Measurements from ENCODE around the gene RBBP8NL.

Gene RBBP8NL

GRCh38 chr20:62424249-62425107 lies 2.9 kb downstream of the RBBP8NL start:
- no peak overlapping the region for H2AK5ac ChIP-seq (ENCODE audit: low read length)
- H3K9me3 ChIP-seq (ENCODE audit: insufficient read depth, low read depth, low read length) = peaks cover 9% of the 10 kb centered on the region
- H3K36me3 ChIP-seq (ENCODE audit: control insufficient read depth in 1 of 2, insufficient read depth in 2 of 2, low read length in 2 of 2) = peaks cover 1 to 4% of the 10 kb centered on the region in 2 experiments
- no peak overlapping the region for H4K8ac ChIP-seq (ENCODE audit: low read depth, low read length)
- H3K23ac ChIP-seq (ENCODE audit: low read length) = no peak overlapping the region
- no peak overlapping the region for H4K12ac ChIP-seq (ENCODE audit: low read depth, low read length)
- H3K4ac ChIP-seq (ENCODE audit: low read depth, low read length) = no peak overlapping the region
- peaks cover 48 to 57% of the 10 kb centered on the region in 2 experiments for H3K4me1 ChIP-seq (ENCODE audit: control insufficient read depth in 1 of 2, insufficient read depth in 2 of 2, low read length in 2 of 2)
- H4K91ac ChIP-seq (ENCODE audit: low read depth, low read length) = peak overlapping the region; percentile 18
- H3K4me3 ChIP-seq (ENCODE audit: low read depth, low read length) = no peak overlapping the region
- WGBS (ENCODE audit: extremely low coverage, insufficient coverage, insufficient read length) = no CpG with 5 or more reads among the region's 23 CpGs
- DNase-seq = no peak
- H3K79me2 ChIP-seq (ENCODE audit: control insufficient read depth, insufficient read depth, low read length, poor library complexity) = peaks cover 13% of the 10 kb centered on the region
- no peak overlapping the region for H2AFZ ChIP-seq (ENCODE audit: insufficient read depth, low read length, poor library complexity)
- H2BK5ac ChIP-seq (ENCODE audit: low read depth, low read length, poor library complexity) = no peak overlapping the region
- no peak overlapping the region for H3K9ac ChIP-seq (ENCODE audit: low read length)
- no peak overlapping the region for H2BK12ac ChIP-seq (ENCODE audit: low read length)
- H3K27me3 ChIP-seq (ENCODE audit: insufficient read depth, low read length) = no peaks in the 10 kb centered on the region
- H3K14ac ChIP-seq (ENCODE audit: low read length) = no peak overlapping the region
- H3K79me1 ChIP-seq (ENCODE audit: low read length) = peaks cover 19% of the 10 kb centered on the region
- no peak overlapping the region for H3K27ac ChIP-seq (ENCODE audit: low read depth, low read length)
- H2BK120ac ChIP-seq (ENCODE audit: insufficient read depth, low read length, poor library complexity) = no peak overlapping the region
- H3K4me2 ChIP-seq (ENCODE audit: low read length) = no peak overlapping the region
- H3K18ac ChIP-seq (ENCODE audit: low read length) = peak overlapping the region; percentile 12

DNA sequence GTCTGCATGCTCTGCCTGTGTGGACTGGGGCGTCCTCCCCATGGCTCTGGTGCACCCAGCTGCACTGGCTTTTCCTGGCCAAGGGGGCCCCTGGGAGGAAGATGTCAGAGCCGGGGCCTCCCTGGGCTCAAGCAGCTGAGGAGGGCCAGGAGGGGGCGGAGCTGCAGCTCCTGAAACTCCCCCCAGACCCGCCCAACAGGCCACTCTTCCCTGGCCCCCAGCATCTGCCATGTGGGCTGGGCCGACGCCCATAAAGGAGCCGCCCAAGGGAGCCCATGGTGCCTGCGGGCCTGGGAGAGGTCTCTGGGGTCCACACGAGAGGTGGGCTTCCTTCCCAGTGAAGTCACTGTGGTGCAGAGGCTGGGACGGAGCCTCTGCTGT lies 4.0 kb downstream of the RBBP8NL start:
- H2BK12ac ChIP-seq (ENCODE audit: low read length) = no peak overlapping the region
- H2AFZ ChIP-seq (ENCODE audit: insufficient read depth, low read length, poor library complexity) = no peak overlapping the region
- peaks cover 11% of the 10 kb centered on the region for H3K79me1 ChIP-seq (ENCODE audit: low read length)
- DNase-seq = no peak
- no peak overlapping the region for H4K12ac ChIP-seq (ENCODE audit: low read depth, low read length)
- peaks cover 7% of the 10 kb centered on the region for H3K9me3 ChIP-seq (ENCODE audit: insufficient read depth, low read depth, low read length)
- WGBS (ENCODE audit: extremely low coverage, insufficient coverage, insufficient read length) = no CpG with 5 or more reads among the region's 10 CpGs
- no peak overlapping the region for H3K18ac ChIP-seq (ENCODE audit: low read length)
- H3K4me1 ChIP-seq (ENCODE audit: control insufficient read depth in 1 of 2, insufficient read depth in 2 of 2, low read length in 2 of 2) = peaks cover 41 to 49% of the 10 kb centered on the region in 2 experiments
- peaks cover 4 to 5% of the 10 kb centered on the region in 2 experiments for H3K36me3 ChIP-seq (ENCODE audit: control insufficient read depth in 1 of 2, insufficient read depth in 2 of 2, low read length in 2 of 2)
- H4K8ac ChIP-seq (ENCODE audit: low read depth, low read length) = no peak overlapping the region
- no peak overlapping the region for H2BK5ac ChIP-seq (ENCODE audit: low read depth, low read length, poor library complexity)
- H3K14ac ChIP-seq (ENCODE audit: low read length) = no peak overlapping the region
- no peak overlapping the region for H2AK5ac ChIP-seq (ENCODE audit: low read length)
- H3K27me3 ChIP-seq (ENCODE audit: insufficient read depth, low read length) = no peaks in the 10 kb centered on the region
- H3K4ac ChIP-seq (ENCODE audit: low read depth, low read length) = no peak overlapping the region
- H3K79me2 ChIP-seq (ENCODE audit: control insufficient read depth, insufficient read depth, low read length, poor library complexity) = peaks cover 10% of the 10 kb centered on the region
- H3K27ac ChIP-seq (ENCODE audit: low read depth, low read length) = no peak overlapping the region
- H3K4me3 ChIP-seq (ENCODE audit: low read depth, low read length) = no peak overlapping the region
- H3K23ac ChIP-seq (ENCODE audit: low read length) = no peak overlapping the region
- H3K4me2 ChIP-seq (ENCODE audit: low read length) = no peak overlapping the region
- H3K9ac ChIP-seq (ENCODE audit: low read length) = no peak overlapping the region
- H4K91ac ChIP-seq (ENCODE audit: low read depth, low read length) = no peak overlapping the region
- no peak overlapping the region for H2BK120ac ChIP-seq (ENCODE audit: insufficient read depth, low read length, poor library complexity)

- no peak overlapping the region for H3K9ac ChIP-seq (ENCODE audit: low read length)
- H3K4me1 ChIP-seq (ENCODE audit: control insufficient read depth in 1 of 2, insufficient read depth in 2 of 2, low read length in 2 of 2) = peaks cover 36 to 44% of the 10 kb centered on the region in 2 experiments
- no peak overlapping the region for H2AK5ac ChIP-seq (ENCODE audit: low read length)
- H4K12ac ChIP-seq (ENCODE audit: low read depth, low read length) = no peak overlapping the region
- H2BK120ac ChIP-seq (ENCODE audit: insufficient read depth, low read length, poor library complexity) = no peak overlapping the region
- no peak overlapping the region for H2BK12ac ChIP-seq (ENCODE audit: low read length)
- peaks cover 6% of the 10 kb centered on the region for H3K79me1 ChIP-seq (ENCODE audit: low read length)
- peaks cover 4 to 5% of the 10 kb centered on the region in 2 experiments for H3K36me3 ChIP-seq (ENCODE audit: control insufficient read depth in 1 of 2, insufficient read depth in 2 of 2, low read length in 2 of 2)
- H3K4me3 ChIP-seq (ENCODE audit: low read depth, low read length) = no peak overlapping the region
- no peak overlapping the region for H3K18ac ChIP-seq (ENCODE audit: low read length)
- no peak overlapping the region for H3K23ac ChIP-seq (ENCODE audit: low read length)
- no peak overlapping the region for H2BK5ac ChIP-seq (ENCODE audit: low read depth, low read length, poor library complexity)
- no CpG with 5 or more reads among the region's 20 CpGs for WGBS (ENCODE audit: extremely low coverage, insufficient coverage, insufficient read length)
- peaks cover 7% of the 10 kb centered on the region for H3K79me2 ChIP-seq (ENCODE audit: control insufficient read depth, insufficient read depth, low read length, poor library complexity)
- H3K14ac ChIP-seq (ENCODE audit: low read length) = no peak overlapping the region
- H3K4me2 ChIP-seq (ENCODE audit: low read length) = no peak overlapping the region
- H4K8ac ChIP-seq (ENCODE audit: low read depth, low read length) = no peak overlapping the region
- peaks cover 7% of the 10 kb centered on the region for H3K9me3 ChIP-seq (ENCODE audit: insufficient read depth, low read depth, low read length)
- no peak for DNase-seq
- no peak overlapping the region for H3K4ac ChIP-seq (ENCODE audit: low read depth, low read length)
- H3K27me3 ChIP-seq (ENCODE audit: insufficient read depth, low read length) = no peaks in the 10 kb centered on the region
- no peak overlapping the region for H2AFZ ChIP-seq (ENCODE audit: insufficient read depth, low read length, poor library complexity)
- H4K91ac ChIP-seq (ENCODE audit: low read depth, low read length) = no peak overlapping the region
- H3K27ac ChIP-seq (ENCODE audit: low read depth, low read length) = no peak overlapping the region
Measured at GRCh38 chr20:62422636-62423325, 4.6 kb downstream of the RBBP8NL start.

GRCh38 chr20:62421716-62421990 lies 5.7 kb downstream of the RBBP8NL start:
- peaks cover 3% of the 10 kb centered on the region for H3K79me2 ChIP-seq (ENCODE audit: control insufficient read depth, insufficient read depth, low read length, poor library complexity)
- H2BK120ac ChIP-seq (ENCODE audit: insufficient read depth, low read length, poor library complexity) = no peak overlapping the region
- H3K9me3 ChIP-seq (ENCODE audit: insufficient read depth, low read depth, low read length) = peaks cover 7% of the 10 kb centered on the region
- H2BK5ac ChIP-seq (ENCODE audit: low read depth, low read length, poor library complexity) = no peak overlapping the region
- no peak overlapping the region for H4K12ac ChIP-seq (ENCODE audit: low read depth, low read length)
- H3K23ac ChIP-seq (ENCODE audit: low read length) = no peak overlapping the region
- no peak overlapping the region for H4K8ac ChIP-seq (ENCODE audit: low read depth, low read length)
- no peak overlapping the region for H2AFZ ChIP-seq (ENCODE audit: insufficient read depth, low read length, poor library complexity)
- H3K79me1 ChIP-seq (ENCODE audit: low read length) = no peaks in the 10 kb centered on the region
- no peak overlapping the region for H3K4me2 ChIP-seq (ENCODE audit: low read length)
- H2BK12ac ChIP-seq (ENCODE audit: low read length) = no peak overlapping the region
- peaks cover 29 to 36% of the 10 kb centered on the region in 2 experiments for H3K4me1 ChIP-seq (ENCODE audit: control insufficient read depth in 1 of 2, insufficient read depth in 2 of 2, low read length in 2 of 2)
- no peak overlapping the region for H2AK5ac ChIP-seq (ENCODE audit: low read length)
- H3K27ac ChIP-seq (ENCODE audit: low read depth, low read length) = no peak overlapping the region
- no CpG with 5 or more reads among the region's 6 CpGs for WGBS (ENCODE audit: extremely low coverage, insufficient coverage, insufficient read length)
- H3K14ac ChIP-seq (ENCODE audit: low read length) = no peak overlapping the region
- no peak overlapping the region for H3K18ac ChIP-seq (ENCODE audit: low read length)
- H3K4me3 ChIP-seq (ENCODE audit: low read depth, low read length) = peak overlapping the region; percentile 39
- H4K91ac ChIP-seq (ENCODE audit: low read depth, low read length) = no peak overlapping the region
- no peaks in the 10 kb centered on the region for H3K27me3 ChIP-seq (ENCODE audit: insufficient read depth, low read length)
- H3K9ac ChIP-seq (ENCODE audit: low read length) = no peak overlapping the region
- H3K36me3 ChIP-seq (ENCODE audit: control insufficient read depth in 1 of 2, insufficient read depth in 2 of 2, low read length in 2 of 2) = peaks cover 4 to 5% of the 10 kb centered on the region in 2 experiments
- H3K4ac ChIP-seq (ENCODE audit: low read depth, low read length) = no peak overlapping the region
- no peak for DNase-seq
